Neutrophil (primary cell): ENCODE results near the gene C19orf85.

ENCODE experiments used
- H3K27ac ChIP-seq: fragments of 200-600 bp; sonication (generic); 2 replicates; pipeline ENCODE4 v1.5.1; 2016; ENCODE audit warnings: mild to moderate bottlenecking, moderate library complexity
- H3K27me3 ChIP-seq: fragments of 200-600 bp; sonication (generic); 2 replicates; pipeline ENCODE4 v1.6.0; 2016; ENCODE audit warnings: mild to moderate bottlenecking
- H3K36me3 ChIP-seq: fragments of 200-600 bp; sonication (generic); 2 replicates; pipeline ENCODE4 v1.5.1; 2017
- H3K4me1 ChIP-seq, 2 experiments: fragments of 200-600 bp in 1 of 2; sonication (generic) in 1 of 2; 1 replicate in 1 of 2; 2 replicates in 1 of 2; pipeline versions ENCODE4 v1.5.1 to v1.6.1; 2013 to 2016; ENCODE audit warnings: low read depth in 1 of 2, low read length in 1 of 2, mild to moderate bottlenecking in 1 of 2, moderate library complexity in 1 of 2; ENCODE audit not compliant: control insufficient read depth in 1 of 2, insufficient read depth in 1 of 2
- H3K4me3 ChIP-seq, 2 experiments: fragments of 200-600 bp in 1 of 2; sonication (generic) in 1 of 2; 1 replicate in 1 of 2; 2 replicates in 1 of 2; pipeline ENCODE4 v1.5.1; 2013 to 2016; ENCODE audit warnings: low read depth in 1 of 2, low read length in 1 of 2, mild to moderate bottlenecking in 1 of 2, moderate library complexity in 1 of 2
- H3K9me3 ChIP-seq: fragments of 200-600 bp; sonication (generic); 2 replicates; pipeline ENCODE4 v1.5.1; 2016
- CTCF ChIP-seq: fragments of 200-600 bp; sonication (generic); IDR thresholded peaks from 2 replicates; pipeline ENCODE4 v1.5.1; 2016; ENCODE audit warnings: antibody characterized with exemption

C19orf85 gene

GRCh38 chr19:55481794-55482155 is 17.2 kb upstream of the C19orf85 start:
- Histone ChIP-seq H3K27ac (no peak overlapping the region), H3K27me3 (peaks cover 32% of the 10 kb centered on the region), H3K9me3 (no peaks in the 10 kb centered on the region), H3K4me3 (no peak overlapping the region), H3K4me1 (peaks cover 16 to 18% of the 10 kb centered on the region in 2 experiments), H3K36me3 (peaks cover 34% of the 10 kb centered on the region)
- TF ChIP-seq CTCF, result no peak

GRCh38 chr19:55481148-55481793 is 16.7 kb upstream of the C19orf85 start:
- Histone ChIP-seq H3K9me3 (no peaks in the 10 kb centered on the region), H3K4me3 (no peak overlapping the region), H3K36me3 (peaks cover 34% of the 10 kb centered on the region), H3K27ac (no peak overlapping the region), H3K27me3 (peaks cover 27% of the 10 kb centered on the region), H3K4me1 (peaks cover 16 to 18% of the 10 kb centered on the region in 2 experiments)
- no peak for TF ChIP-seq CTCF

GRCh38 chr19:55479451-55480230 is 15.1 kb upstream of the C19orf85 start:
- Histone ChIP-seq H3K27ac (no peak overlapping the region), H3K9me3 (no peaks in the 10 kb centered on the region), H3K27me3 (peaks cover 11% of the 10 kb centered on the region), H3K4me3 (no peak overlapping the region), H3K4me1 (peaks cover 17 to 20% of the 10 kb centered on the region in 2 experiments), H3K36me3 (peaks cover 34% of the 10 kb centered on the region)
- TF ChIP-seq CTCF, result no peak

- Histone ChIP-seq H3K27me3 (peaks cover 5% of the 10 kb centered on the region), H3K27ac (no peak overlapping the region), H3K9me3 (no peaks in the 10 kb centered on the region), H3K4me3 (no peak overlapping the region), H3K36me3 (peaks cover 31% of the 10 kb centered on the region), H3K4me1 (peaks cover 14 to 16% of the 10 kb centered on the region in 2 experiments)
- no peak for TF ChIP-seq CTCF
These were observed 14.5 kb upstream of the C19orf85 start for GRCh38 chr19:55479045-55479444.

GRCh38 chr19:55478364-55478763 is 13.8 kb upstream of the C19orf85 start:
- peaks cover 24% of the 10 kb centered on the region for H3K36me3 ChIP-seq

More at GRCh38 chr19:55478364-55478763, 13.8 kb upstream of the C19orf85 start:
- peaks cover 14 to 16% of the 10 kb centered on the region in 2 experiments for H3K4me1 ChIP-seq
- no peaks in the 10 kb centered on the region for H3K27me3 ChIP-seq
- H3K4me3 ChIP-seq, result no peak overlapping the region
- no peak overlapping the region for H3K27ac ChIP-seq
- no peaks in the 10 kb centered on the region for H3K9me3 ChIP-seq
- TF ChIP-seq CTCF, result no peak
